Pons (tissue), 1 donor: ENCODE data around the gene TIMP2.

Source experiments
- DNase-seq: peaks from one replicate; pipeline ENCODE4 v3.0.0-alpha.2; 2016; ENCODE audit warnings: low spot score

TIMP2 gene

DNA sequence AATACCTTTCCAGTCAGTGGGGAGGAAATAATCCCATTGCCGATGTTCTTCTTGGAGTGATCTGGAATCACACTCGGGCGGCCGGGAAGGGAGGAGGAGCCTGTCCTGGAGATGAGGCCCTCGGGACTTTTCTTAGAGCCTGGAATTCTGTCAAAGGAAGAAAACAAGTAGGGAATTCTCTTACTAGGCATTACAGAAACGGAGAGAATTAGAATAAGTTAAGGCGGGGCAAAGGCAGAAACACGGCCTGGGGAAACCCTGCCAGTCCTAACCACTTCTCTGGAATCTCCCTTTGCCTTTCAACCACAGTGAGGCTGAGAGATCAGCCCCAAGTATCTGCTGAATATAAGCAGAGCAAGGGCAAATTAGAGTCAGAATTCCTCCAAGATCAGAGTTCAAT is 112.3 kb downstream of the TIMP2 start:
- DNase-seq: no peak

GRCh38 chr17:78808163-78808562 is 117.0 kb downstream of the TIMP2 start:
- no peak for DNase-seq

DNA sequence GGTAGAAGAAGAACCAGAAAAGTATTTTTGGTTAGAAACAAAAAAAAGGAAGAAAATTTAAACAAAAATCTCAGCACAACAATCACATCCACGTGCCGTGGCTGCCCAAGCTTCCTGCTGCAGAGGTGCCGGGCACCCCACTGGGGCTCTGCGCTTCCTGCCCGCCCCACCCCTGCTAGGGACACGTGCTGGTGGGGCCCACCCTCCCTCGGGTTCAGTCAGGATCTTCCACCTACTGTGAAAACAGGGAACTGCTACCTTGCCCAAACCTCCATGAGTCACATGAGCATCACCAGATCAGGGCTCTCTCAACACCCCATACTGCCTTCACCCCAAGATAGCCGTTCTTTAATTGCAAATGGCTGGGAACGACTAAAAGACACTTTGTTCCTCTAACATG is 118.7 kb downstream of the TIMP2 start:
- DNase-seq: no peak

GRCh38 chr17:78805301-78805700 is 119.9 kb downstream of the TIMP2 start:
- DNase-seq: no peak

DNA sequence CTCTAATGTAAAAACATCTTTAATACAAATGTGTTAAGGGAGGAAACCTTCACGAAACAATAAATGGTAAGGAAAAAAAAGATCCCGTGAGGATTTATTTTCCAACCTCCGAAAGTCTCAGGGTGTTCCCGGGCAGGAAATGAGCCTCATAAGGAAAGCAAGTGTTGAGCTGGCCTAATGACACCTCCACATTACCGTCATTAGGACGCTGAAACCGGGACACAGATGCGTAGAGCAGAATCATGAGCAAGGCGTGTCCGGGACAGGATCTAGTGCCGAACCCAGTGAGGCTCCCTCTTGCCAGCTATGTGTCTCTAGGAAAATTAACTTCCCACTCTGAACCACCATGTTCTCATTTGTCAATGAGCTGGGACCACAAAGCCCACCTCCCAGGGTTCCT is 120.4 kb downstream of the TIMP2 start:
- DNase-seq: no peak

- DNase-seq: no peak
Observed at GRCh38 chr17:78803186-78803845, 121.9 kb downstream of the TIMP2 start.
